Brain microvascular endothelial cell (primary cell): ENCODE results near the gene ABLIM1.
A peak's percentile ranks its signal among the peaks of the same experiment; 100 is the strongest.

Experiments used
- DNase-seq: peaks from one replicate; pipeline ENCODE4 v3.0.0-alpha.2; 2020
- H3K27ac ChIP-seq: fragments of 250-450 bp; sonication (Bioruptor Pico); 2 replicates; pipeline ENCODE4 v1.5.1; 2020; ENCODE audit warnings: mild to moderate bottlenecking, moderate library complexity
- H3K27me3 ChIP-seq: fragments of 250-450 bp; sonication (Bioruptor Pico); replicated peaks from 2 replicates; pipeline ENCODE4 v1.5.1; 2020; ENCODE audit warnings: mild to moderate bottlenecking
- H3K36me3 ChIP-seq: fragments of 250-450 bp; sonication (Bioruptor Pico); replicated peaks from 2 replicates; pipeline ENCODE4 v1.5.1; 2020; ENCODE audit warnings: mild to moderate bottlenecking
- H3K4me3 ChIP-seq: 2 replicates; pipeline ENCODE4 v1.5.1; 2011; ENCODE audit warnings: low read depth, mild to moderate bottlenecking, control low read depth, low read length, moderate library complexity
- CTCF ChIP-seq: IDR thresholded peaks from 2 replicates; pipeline ENCODE4 v1.5.1; 2011; ENCODE audit warnings: low read depth, mild to moderate bottlenecking, moderate library complexity, low read length, control low read depth, inconsistent platforms; ENCODE audit errors: missing control alignments
- in situ Hi-C: cut with HindIII; loops from 2 replicates; pipeline ENCODE4 v1.10.0; 2017; ENCODE audit warnings: low sequenced_read_pairs, low pct_ligation_motif_present

Gene ABLIM1

GRCh38 chr10:114650266-114650665, 7.8 kb downstream of the ABLIM1 start:
- Histone ChIP-seq H3K36me3 (no peaks in the 10 kb centered on the region), H3K27me3 (no peaks in the 10 kb centered on the region), H3K27ac (no peak overlapping the region), H3K4me3 (no peak overlapping the region)
- no peak for DNase-seq
- no peak for TF ChIP-seq CTCF
- in situ Hi-C loops: no loop called here

DNA sequence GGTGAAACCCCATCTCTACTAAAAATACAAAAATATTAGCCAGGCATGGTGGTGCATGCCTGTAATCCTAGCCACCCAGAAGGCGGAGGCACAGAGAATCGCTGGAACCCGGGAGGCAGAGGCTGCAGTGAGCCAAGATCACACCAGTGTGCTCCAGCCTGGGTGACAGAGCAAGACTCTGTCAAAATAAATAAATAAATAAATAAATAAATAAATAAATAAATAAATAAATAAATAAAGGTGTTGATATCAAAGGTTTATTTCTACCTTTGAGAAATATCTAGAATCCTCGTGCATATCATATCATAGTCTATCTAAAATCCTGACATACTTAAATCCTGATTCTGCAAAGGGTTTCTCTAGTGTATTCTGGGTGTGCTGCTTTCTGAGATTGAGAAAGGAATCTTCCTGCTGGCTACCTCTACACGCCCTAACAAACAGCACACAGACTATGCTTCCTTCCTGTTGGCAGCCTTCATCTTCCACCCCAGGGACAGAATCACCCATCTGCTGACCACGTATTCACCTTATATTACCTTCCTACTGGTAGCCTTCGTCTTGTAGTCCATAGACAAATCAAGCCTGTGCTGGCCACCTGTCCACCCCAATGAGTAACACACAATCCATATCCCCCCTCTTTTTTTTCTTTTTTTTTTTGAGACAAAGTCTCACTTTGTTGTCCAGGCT, 8.7 kb downstream of the ABLIM1 start:
- Histone ChIP-seq H3K27ac (no peak overlapping the region), H3K27me3 (no peaks in the 10 kb centered on the region), H3K36me3 (no peaks in the 10 kb centered on the region), H3K4me3 (no peak overlapping the region)
- TF ChIP-seq CTCF: no peak
- no peak for DNase-seq
- in situ Hi-C loops: no loop called here

DNA sequence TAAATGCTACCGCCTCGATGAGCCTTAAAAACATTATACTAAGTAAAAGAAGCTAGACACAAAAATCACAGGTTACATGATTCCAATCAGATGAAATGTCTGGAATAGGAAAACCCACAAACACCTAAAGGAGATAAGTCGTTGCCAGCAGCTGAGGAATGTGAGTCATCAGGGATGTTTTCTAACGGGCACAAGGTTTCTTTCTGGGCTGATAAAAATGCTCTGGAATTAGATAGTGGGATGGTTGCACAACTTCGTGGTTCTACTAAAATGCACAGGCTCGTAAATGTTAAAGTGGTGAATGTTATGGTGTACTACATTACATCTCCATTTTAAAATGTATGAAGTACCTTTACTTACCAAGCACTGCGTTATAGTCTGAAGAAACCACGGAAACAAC, 9.7 kb downstream of the ABLIM1 start:
- Histone ChIP-seq H3K36me3 (no peaks in the 10 kb centered on the region), H3K4me3 (no peak overlapping the region), H3K27me3 (no peaks in the 10 kb centered on the region), H3K27ac (no peak overlapping the region)
- in situ Hi-C loops: no loop called here
- DNase-seq: peak; percentile 85
- no peak for TF ChIP-seq CTCF

DNA sequence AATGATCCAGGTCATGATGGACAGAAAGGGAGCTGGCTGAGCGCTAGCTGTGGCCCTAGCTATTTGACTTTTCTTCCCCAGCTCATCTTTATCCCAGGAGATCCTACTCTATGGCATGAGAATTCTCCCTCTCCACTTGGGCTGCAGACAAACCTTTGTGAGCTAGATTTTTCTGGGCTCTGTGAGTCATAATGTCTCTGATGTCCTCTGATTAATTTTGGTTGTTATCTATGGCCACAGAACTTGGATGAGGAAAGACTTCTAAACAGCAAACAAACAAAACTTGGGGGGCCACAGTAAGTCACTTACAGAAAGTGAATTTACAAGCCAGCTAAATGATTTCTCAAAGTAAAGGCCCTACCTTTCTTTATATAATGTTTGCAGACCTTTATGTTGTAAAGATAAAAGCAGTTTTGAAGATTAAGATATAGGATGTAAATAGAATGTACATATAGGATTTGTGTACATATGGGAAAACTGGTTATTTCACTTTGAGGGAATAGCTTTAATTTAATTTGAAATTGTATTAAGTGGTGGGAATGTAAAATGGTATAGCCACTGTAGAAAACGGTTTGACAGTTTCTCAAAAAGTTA, 10.4 kb downstream of the ABLIM1 start:
- Histone ChIP-seq H3K36me3 (no peaks in the 10 kb centered on the region), H3K27ac (no peak overlapping the region), H3K27me3 (no peaks in the 10 kb centered on the region), H3K4me3 (no peak overlapping the region)
- in situ Hi-C loops: no loop called here
- no peak for TF ChIP-seq CTCF
- DNase-seq: peak; percentile 36

DNA sequence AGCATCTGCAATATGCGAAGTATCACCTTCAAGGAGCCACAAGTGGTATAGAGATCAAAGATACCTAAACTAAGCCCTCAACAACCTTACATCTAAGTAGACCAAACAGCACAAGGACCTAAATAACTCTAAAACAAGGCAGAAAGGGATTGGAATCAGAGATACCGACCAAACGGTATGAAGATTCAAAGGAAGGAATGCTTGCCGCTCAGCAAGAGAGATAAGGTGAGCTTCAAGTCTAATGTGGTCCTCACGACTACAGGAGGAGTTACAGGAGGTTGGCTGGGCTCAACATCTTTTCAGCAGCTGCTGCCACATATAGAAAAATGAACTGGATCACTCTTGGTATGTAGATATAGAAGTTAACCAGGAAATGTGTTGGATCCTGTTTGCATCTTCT, 11.6 kb downstream of the ABLIM1 start:
- TF ChIP-seq CTCF: no peak
- in situ Hi-C loops: no loop called here
- Histone ChIP-seq H3K27ac (no peak overlapping the region), H3K4me3 (no peak overlapping the region), H3K36me3 (no peaks in the 10 kb centered on the region), H3K27me3 (no peaks in the 10 kb centered on the region)
- no peak for DNase-seq

DNA sequence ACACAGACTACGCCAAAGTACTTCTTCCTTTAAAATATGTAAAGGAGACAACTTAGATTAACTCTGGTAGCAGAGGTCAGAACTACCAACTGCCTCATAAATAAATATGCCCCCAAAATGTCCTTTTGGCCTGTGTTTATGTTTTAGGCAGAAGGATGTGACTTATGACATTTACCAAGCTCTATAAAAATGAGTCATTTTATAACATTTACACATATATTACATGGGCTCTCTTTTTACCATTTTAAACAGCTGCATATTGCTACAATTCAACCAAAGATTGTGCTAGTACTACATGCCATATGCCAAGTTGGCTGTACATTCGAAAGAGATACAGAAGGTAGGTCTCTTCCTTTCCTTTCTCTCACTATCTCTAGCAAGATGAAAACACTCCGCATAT, 12.4 kb downstream of the ABLIM1 start:
- no peak for TF ChIP-seq CTCF
- in situ Hi-C loops: no loop called here
- Histone ChIP-seq H3K36me3 (no peaks in the 10 kb centered on the region), H3K27me3 (no peaks in the 10 kb centered on the region), H3K27ac (no peak overlapping the region), H3K4me3 (no peak overlapping the region)
- no peak for DNase-seq
